IMR-90 (cell line): Measurements from ENCODE around the gene EDN2.

Experiments
- BHLHE40 ChIP-seq: fragments of 150-350 bp; IDR thresholded peaks from 2 replicates; pipeline ENCODE4 v1.6.1; 2016; ENCODE audit warnings: mild to moderate bottlenecking, low read depth, low read length
- CTCF ChIP-seq: conservative IDR thresholded peaks from 2 replicates; pipeline ENCODE4 v1.5.1; 2012; ENCODE audit warnings: mild to moderate bottlenecking, low read depth, low read length, improper control_type of control experiment
- ELK1 ChIP-seq: fragments of 150-350 bp; IDR thresholded peaks from 2 replicates; pipeline ENCODE4 v1.6.1; 2016; ENCODE audit warnings: low read depth, mild to moderate bottlenecking, low read length, moderate library complexity, borderline replicate concordance
- NFE2L2 ChIP-seq: fragments of 150-350 bp; IDR thresholded peaks from 2 replicates; pipeline ENCODE4 v1.6.1; 2016; ENCODE audit warnings: low read depth, mild to moderate bottlenecking, low read length
- POLR2A ChIP-seq: IDR thresholded peaks from 2 replicates; pipeline ENCODE4 v1.6.1; 2012; ENCODE audit warnings: mild to moderate bottlenecking, low read depth, low read length
- RAD21 ChIP-seq: IDR thresholded peaks from 2 replicates; pipeline ENCODE4 v1.6.1; 2012; ENCODE audit warnings: low read length, improper control_type of control experiment
- RCOR1 ChIP-seq: IDR thresholded peaks from 2 replicates; pipeline ENCODE4 v1.6.1; 2012; ENCODE audit warnings: mild to moderate bottlenecking, low read length, improper control_type of control experiment; ENCODE audit not compliant: insufficient replicate concordance
- RFX5 ChIP-seq: IDR thresholded peaks from 2 replicates; pipeline ENCODE4 v1.8.0; 2012; ENCODE audit warnings: low read depth, mild to moderate bottlenecking, low read length, moderate library complexity

- no peak for TF ChIP-seq CTCF
- no peak for TF ChIP-seq POLR2A
- no peak for TF ChIP-seq NFE2L2
- TF ChIP-seq RCOR1: no peak
- TF ChIP-seq RAD21: no peak
- TF ChIP-seq RFX5: no peak
- TF ChIP-seq ELK1: no peak
- no peak for TF ChIP-seq BHLHE40
These were observed 7.6 kb downstream of the EDN2 start for GRCh38 chr1:41476807-41477361.
